ENCODE measurements around the gene SNAP91. TPM values are rescaled to one million over a fixed set of nuclear protein-coding genes. Genes with fewer than 3 reads are reported as not detected.

SNAP91 gene
- total and polyA plus RNA-seq, 12 donors, result 0.11 to 20.1 (median 3.3) TPM; not detected in 2

- Histone ChIP-seq H3K27ac (no peak overlapping the region), H3K27me3 (no peaks in the 10 kb centered on the region), H3K36me3 (replicated peaks in 1 of 2) (no peaks in the 10 kb centered on the region), H3K4me3 (no peak overlapping the region), H3K9me3 (replicated peaks in 1 of 3) (no peaks in the 10 kb centered on the region), H3K4me1 (replicated peaks in 1 of 2) (peaks cover 0 to 5% of the 10 kb centered on the region in 2 donors)
- 87 to 94% (median 89%) methylated on average over 8 of the region's 8 CpGs for WGBS, 4 donors
- no peak for DNase-seq
- intact Hi-C loops (cut with DNase I), result loop anchor here (5.0 to 10.0 kb wide), 4 partner anchors 89 to 446 kb away; partner anchors contain the start of genes DOP1A (in 1 of the 2) and UBE3D (in 1 of the 2)
- TF ChIP-seq POLR2A (IDR thresholded peaks at IDR 0.05) (no peak), CTCF (IDR thresholded peaks at IDR 0.05) (no peak)
Measured at GRCh38 chr6:83511266-83511665, 197.6 kb downstream of the SNAP91 start.

- Histone ChIP-seq H3K4me1 (replicated peaks in 1 of 2) (peaks cover under 1 to 5% of the 10 kb centered on the region in 2 donors), H3K9me3 (replicated peaks in 1 of 3) (no peaks in the 10 kb centered on the region), H3K27me3 (no peaks in the 10 kb centered on the region), H3K27ac (no peak overlapping the region), H3K4me3 (no peak overlapping the region), H3K36me3 (replicated peaks in 1 of 2) (no peaks in the 10 kb centered on the region)
- intact Hi-C loops (cut with DNase I), result loop anchor here (5.0 to 10.0 kb wide), 4 partner anchors 88 to 446 kb away; partner anchors contain the start of genes DOP1A (in 1 of the 2) and UBE3D (in 1 of the 2)
- DNase-seq, result no peak
- 89 to 93% (median 90%) methylated on average over 3 of the region's 3 CpGs for WGBS, 4 donors
- TF ChIP-seq POLR2A (IDR thresholded peaks at IDR 0.05) (no peak), CTCF (IDR thresholded peaks at IDR 0.05) (no peak)
Measured at GRCh38 chr6:83510791-83511190, 198.1 kb downstream of the SNAP91 start.

- H3K4me1 ChIP-seq (replicated peaks in 1 of 2), result peaks cover 8 to 9% of the 10 kb centered on the region in 2 donors
- intact Hi-C loops (cut with DNase I), result no loop called here
- H3K27ac ChIP-seq, result peak overlapping the region in 1 of 5 donors; percentile 41
- no peak for DNase-seq
- H3K36me3 ChIP-seq (replicated peaks in 1 of 2), result no peaks in the 10 kb centered on the region
- WGBS, 4 donors, result 60 to 100% (median 85%) methylated on average over 1 of the region's 1 CpG
- no peak for TF ChIP-seq CTCF (IDR thresholded peaks at IDR 0.05)
- no peak for TF ChIP-seq POLR2A (IDR thresholded peaks at IDR 0.05)
- H3K9me3 ChIP-seq (replicated peaks in 1 of 3), result no peaks in the 10 kb centered on the region
- no peak overlapping the region for H3K4me3 ChIP-seq
- no peaks in the 10 kb centered on the region for H3K27me3 ChIP-seq
Measured at GRCh38 chr6:83509441-83509840, 199.5 kb downstream of the SNAP91 start.

GRCh38 chr6:83505356-83505755 lies 203.5 kb downstream of the SNAP91 start:
- 34 to 66% (median 48%) methylated on average over 4 of the region's 4 CpGs for WGBS, 4 donors
- Histone ChIP-seq H3K4me3 (peak overlapping the region in 1 of 4 donors; percentile 10), H3K27me3 (no peaks in the 10 kb centered on the region), H3K36me3 (replicated peaks in 1 of 2) (no peaks in the 10 kb centered on the region), H3K9me3 (replicated peaks in 1 of 3) (no peaks in the 10 kb centered on the region), H3K4me1 (replicated peaks in 1 of 2) (peaks cover 4 to 8% of the 10 kb centered on the region in 2 donors), H3K27ac (peak overlapping the region in 3 of 5 donors; percentile 7 to 24 (median 21))
- no peak for TF ChIP-seq CTCF (IDR thresholded peaks at IDR 0.05)
- no peak for TF ChIP-seq POLR2A (IDR thresholded peaks at IDR 0.05)
- DNase-seq, result peak in 6 of 7 donors; percentile 16 to 51 (median 35)
- intact Hi-C loops (cut with DNase I), result no loop called here

Other genes starting within 250 kb of the SNAP91 start
- gene PRSS35, start 196.6 kb downstream of the SNAP91 start, total RNA-seq, result 10 to 100 TPM in 4 of 9 donors, 1 to 10 TPM in 3, under 1 TPM in 2; 0.39 to 18.7 (median 5.7) TPM
- gene PRSS35, start 196.6 kb downstream of the SNAP91 start, polyA plus RNA-seq, result 1 to 10 TPM in 2 of 3 donors, under 1 TPM in 1; 0.27 to 3.5 (median 2.6) TPM
- gene RIPPLY2, start 144.3 kb upstream of the SNAP91 start, total RNA-seq, result 1 to 10 TPM in 2 of 9 donors, under 1 TPM in 2, not detected in 5; 0.53 to 2.7 (median 1.5) TPM
- 1 to 10 TPM in 1 of 3 donors, under 1 TPM in 2; 0.56 to 2.1 (median 0.67) TPM for gene RIPPLY2, start 144.3 kb upstream of the SNAP91 start, polyA plus RNA-seq
- gene CYB5R4, start 150.6 kb upstream of the SNAP91 start, total RNA-seq, result 10 to 100 TPM in 6 of 9 donors, 1 to 10 TPM in 3; 6.2 to 22.0 (median 11.9) TPM
- gene CYB5R4, start 150.6 kb upstream of the SNAP91 start, polyA plus RNA-seq, result 10 to 100 TPM in 1 of 3 donors, 1 to 10 TPM in 2; 1.3 to 12.4 (median 2.9) TPM

Data from adrenal gland (tissue), 12 donors.